Naive B cell (primary cell): Measurements from ENCODE around the gene KIF15. TPM values are rescaled to one million over a fixed set of nuclear protein-coding genes. Genes with fewer than 3 reads are reported as not detected.

ENCODE experiments used
- ATAC-seq, 2 donors: fragments of 150-1000 bp; cut with Tn5 transposase; 2 replicates each; pipeline ENCODE4 v1.10.0; 2021; ENCODE audit warnings: low read depth in 2 of 2, mild to moderate bottlenecking in 2 of 2, moderate library complexity in 2 of 2
- DNase-seq: peaks from one replicate; pipeline ENCODE4 v3.0.0; 2022
- H3K27ac Mint-ChIP-seq, 6 donors: one replicate each; pipeline ENCODE4 v1.8.0; 2020 to 2022; ENCODE audit warnings: mild to moderate bottlenecking in 6 of 6, mixed read lengths in 6 of 6, moderate library complexity in 5 of 6, inconsistent platforms in 2 of 6
- H3K27me3 Mint-ChIP-seq, 3 donors: one replicate each; pipeline ENCODE4 v1.8.0; 2021 to 2022; ENCODE audit warnings: mixed read lengths in 3 of 3, mild to moderate bottlenecking in 1 of 3
- H3K36me3 Mint-ChIP-seq, 2 donors: one replicate each; pipeline ENCODE4 v1.8.0; 2020 to 2022; ENCODE audit warnings: mixed read lengths in 2 of 2, inconsistent platforms in 1 of 2, mild to moderate bottlenecking in 1 of 2
- H3K4me1 Mint-ChIP-seq, 3 donors: one replicate each; pipeline ENCODE4 v1.8.0; 2020 to 2022; ENCODE audit warnings: mixed read lengths in 3 of 3, inconsistent platforms in 1 of 3, mild to moderate bottlenecking in 1 of 3, moderate library complexity in 1 of 3
- H3K4me3 Mint-ChIP-seq, 8 donors: one replicate each; pipeline ENCODE4 v1.8.0; 2020 to 2022; ENCODE audit warnings: mild to moderate bottlenecking in 8 of 8, mixed read lengths in 8 of 8, moderate library complexity in 8 of 8, inconsistent platforms in 2 of 8
- H3K9me3 Mint-ChIP-seq, 7 donors: one replicate each; pipeline ENCODE4 v1.8.0; 2020 to 2022; ENCODE audit warnings: mixed read lengths in 7 of 7, mild to moderate bottlenecking in 5 of 7, inconsistent platforms in 2 of 7, moderate library complexity in 1 of 7
- polyA plus RNA-seq, 6 donors: library from polyadenylated mRNA; unstranded; fragments of 300-500 nt; fragmentation: Illumina TruSeq; gene quantifications; one replicate each; pipeline ENCODE4 v1.2.3, GENCODE V29; 2021; ENCODE audit warnings: low read depth in 6 of 6

KIF15 gene
- polyA plus RNA-seq, 6 donors from 2014 or later: 0.12 to 0.42 (median 0.36) TPM; not detected in 1

- peaks cover 0 to 6% (median 4%) of the 10 kb centered on the region in 3 donors for H3K4me1 Mint-ChIP-seq
- peaks cover 0 to 3% (median 0%) of the 10 kb centered on the region in 7 donors for H3K9me3 Mint-ChIP-seq
- no peaks in the 10 kb centered on the region for H3K36me3 Mint-ChIP-seq
- no peak for ATAC-seq
- no peak for DNase-seq
- peaks cover 5 to 11% (median 8%) of the 10 kb centered on the region in 3 donors for H3K27me3 Mint-ChIP-seq
- no peak overlapping the region for H3K4me3 Mint-ChIP-seq
- peak overlapping the region in 1 of 6 donors; percentile 51 for H3K27ac Mint-ChIP-seq
Measured at GRCh38 chr3:44893097-44893496, 131.5 kb downstream of the KIF15 start.

- Mint-ChIP-seq H3K27me3 (peaks cover 5 to 17% (median 10%) of the 10 kb centered on the region in 3 donors), H3K4me3 (no peak overlapping the region), H3K27ac (no peak overlapping the region), H3K9me3 (peaks cover 0 to 3% (median 0%) of the 10 kb centered on the region in 7 donors), H3K36me3 (no peaks in the 10 kb centered on the region), H3K4me1 (peaks cover 0 to 6% (median 4%) of the 10 kb centered on the region in 3 donors)
- ATAC-seq (no peak), DNase-seq (no peak)
Measured at GRCh38 chr3:44894485-44894884, 132.9 kb downstream of the KIF15 start.

GRCh38 chr3:44896440-44896839 lies 134.8 kb downstream of the KIF15 start:
- H3K27me3 Mint-ChIP-seq: peaks cover 10 to 36% (median 16%) of the 10 kb centered on the region in 3 donors
- H3K27ac Mint-ChIP-seq: peak overlapping the region in 2 of 6 donors; percentile 67 to 70
- no peak overlapping the region for H3K4me3 Mint-ChIP-seq
- DNase-seq: no peak
- no peak for ATAC-seq
- H3K4me1 Mint-ChIP-seq: no peaks in the 10 kb centered on the region
- no peaks in the 10 kb centered on the region for H3K9me3 Mint-ChIP-seq
- no peaks in the 10 kb centered on the region for H3K36me3 Mint-ChIP-seq

DNA sequence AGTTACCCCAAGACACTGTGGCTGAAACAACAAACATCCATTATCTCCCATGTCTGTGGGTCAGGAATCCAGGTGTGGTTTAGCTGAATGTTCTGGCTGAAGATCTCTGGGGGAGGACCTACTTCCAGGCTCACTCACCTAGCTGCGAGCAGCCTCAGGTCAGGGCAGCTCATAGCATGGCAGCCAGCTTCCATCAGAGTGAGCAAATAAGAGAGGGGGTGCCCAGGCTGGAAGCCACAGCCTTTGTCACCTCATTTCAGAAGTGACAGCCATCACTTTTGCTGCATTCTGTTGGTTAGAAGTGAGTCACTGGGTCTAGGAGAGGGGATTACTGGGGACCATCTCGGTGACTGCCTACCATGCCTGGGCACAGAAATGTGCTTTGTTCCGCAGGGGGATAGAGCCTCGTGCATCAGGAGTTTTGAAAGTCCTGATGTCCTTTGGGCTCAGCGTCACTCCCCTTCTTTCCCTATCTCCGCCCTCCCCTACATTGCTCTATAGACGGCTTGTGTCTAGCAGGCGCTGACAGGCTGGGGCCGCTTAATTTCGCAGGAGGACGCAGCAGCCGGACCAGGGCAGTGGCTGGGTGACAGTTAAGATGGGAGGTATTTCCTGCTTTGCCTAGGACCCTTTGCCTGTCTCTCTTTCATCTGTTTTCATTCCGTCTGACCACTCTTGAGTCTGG lies 138.2 kb downstream of the KIF15 start:
- DNase-seq: no peak
- Mint-ChIP-seq H3K9me3 (no peaks in the 10 kb centered on the region), H3K4me3 (no peak overlapping the region), H3K36me3 (no peaks in the 10 kb centered on the region), H3K27ac (no peak overlapping the region), H3K27me3 (peaks cover 7 to 33% (median 10%) of the 10 kb centered on the region in 3 donors), H3K4me1 (no peaks in the 10 kb centered on the region)
- ATAC-seq: no peak

DNA sequence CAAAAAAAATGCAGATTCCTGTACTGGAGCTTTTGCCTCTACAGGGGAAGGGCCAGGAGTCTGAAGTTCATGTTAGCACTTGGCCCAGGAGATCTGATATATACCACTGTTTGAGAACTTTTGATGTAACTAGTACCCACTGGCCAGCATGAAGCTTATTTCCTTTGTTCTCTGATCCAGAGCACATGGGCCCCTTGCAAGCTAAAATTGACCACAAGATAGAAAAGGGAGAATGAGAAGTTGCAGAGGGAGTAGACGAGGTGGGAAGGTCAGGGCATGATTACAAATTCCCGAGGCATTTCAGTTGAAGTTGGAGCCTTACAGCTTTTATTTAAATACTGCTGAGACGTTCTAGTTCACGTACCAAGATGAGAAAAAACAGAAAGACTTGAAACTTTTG lies 141.0 kb downstream of the KIF15 start:
- H3K4me3 Mint-ChIP-seq: no peak overlapping the region
- peaks cover 7 to 33% (median 12%) of the 10 kb centered on the region in 3 donors for H3K27me3 Mint-ChIP-seq
- H3K4me1 Mint-ChIP-seq: no peaks in the 10 kb centered on the region
- no peak for DNase-seq
- H3K36me3 Mint-ChIP-seq: no peaks in the 10 kb centered on the region
- peaks cover 0 to 20% (median 8%) of the 10 kb centered on the region in 7 donors for H3K9me3 Mint-ChIP-seq
- no peak overlapping the region for H3K27ac Mint-ChIP-seq
- ATAC-seq: no peak

Other genes starting within 250 kb of the KIF15 start
- gene ZKSCAN7, start 206.6 kb upstream of the KIF15 start, polyA plus RNA-seq: 1 to 10 TPM; 3.4 to 6.2 (median 5.0) TPM
- 1 to 10 TPM in 5 of 6 donors, under 1 TPM in 1; 0.79 to 3.6 (median 1.5) TPM for gene ZNF660, start 176.8 kb upstream of the KIF15 start, polyA plus RNA-seq
- 1 to 10 TPM; 2.8 to 8.5 (median 4.9) TPM for gene ZNF197, start 136.8 kb upstream of the KIF15 start, polyA plus RNA-seq
- gene ZNF35, start 113.1 kb upstream of the KIF15 start, polyA plus RNA-seq: 1 to 10 TPM; 3.6 to 6.6 (median 5.4) TPM
- 1 to 10 TPM; 4.6 to 6.0 (median 5.4) TPM for gene ZNF502, start 49.1 kb upstream of the KIF15 start, polyA plus RNA-seq
- 1 to 10 TPM in 5 of 6 donors, not detected in 1; 1.4 to 7.8 (median 4.0) TPM for gene ZNF501, start 32.2 kb upstream of the KIF15 start, polyA plus RNA-seq
- 10 to 100 TPM in 5 of 6 donors, 1 to 10 TPM in 1; 9.5 to 36.8 (median 28.2) TPM for gene KIAA1143, start 175 bp upstream of the KIF15 start, polyA plus RNA-seq
- gene TMEM42, start 100.1 kb downstream of the KIF15 start, polyA plus RNA-seq: 10 to 100 TPM; 40.8 to 77.0 (median 47.2) TPM
- gene TGM4, start 112.8 kb downstream of the KIF15 start, polyA plus RNA-seq: under 1 TPM in 3 of 6 donors, not detected in 3; 0.09 to 0.23 (median 0.22) TPM
- 10 to 100 TPM; 15.5 to 45.1 (median 35.3) TPM for gene ZDHHC3, start 214.4 kb downstream of the KIF15 start, polyA plus RNA-seq
- gene EXOSC7, start 214.4 kb downstream of the KIF15 start, polyA plus RNA-seq: 10 to 100 TPM; 28.4 to 64.3 (median 39.0) TPM